ENCODE measurements around the gene ALPK1.
"Not testable (repeated sequence)": the region's sequence is repeated elsewhere in the genome, so short reads cannot be mapped to it uniquely, and the experiment has no call there.

The ALPK1 gene

GRCh38 chr4:112289407-112290253 is 7.5 kb upstream of the ALPK1 start (continued):
- no peak for TF ChIP-seq TSHZ2 (CRISPR knock-in tag; IDR thresholded peaks at IDR 0.05)

GRCh38 chr4:112290341-112290740 is 6.8 kb upstream of the ALPK1 start:
- ATAC-seq: no peak
- TF ChIP-seq ISL1 (CRISPR knock-in tag; IDR thresholded peaks at IDR 0.05): no peak
- TF ChIP-seq POU6F1 (CRISPR knock-in tag; IDR thresholded peaks at IDR 0.05; ENCODE audit: borderline replicate concordance, low read depth): no peak
- TF ChIP-seq ZFP3 (CRISPR knock-in tag; IDR thresholded peaks at IDR 0.05): no peak
- TF ChIP-seq OSR1 (CRISPR knock-in tag; IDR thresholded peaks at IDR 0.05): no peak
- no peak for TF ChIP-seq TCF4 (CRISPR knock-in tag; IDR thresholded peaks at IDR 0.05; ENCODE audit: borderline replicate concordance)
- no peak for TF ChIP-seq BACH2 (CRISPR knock-in tag; IDR thresholded peaks at IDR 0.05; ENCODE audit: borderline replicate concordance)
- no peak for TF ChIP-seq ZFP30 (CRISPR knock-in tag; IDR thresholded peaks at IDR 0.05)
- TF ChIP-seq GLIS3 (CRISPR knock-in tag; IDR thresholded peaks at IDR 0.05): no peak
- no peak for TF ChIP-seq TSHZ2 (CRISPR knock-in tag; IDR thresholded peaks at IDR 0.05)

DNA sequence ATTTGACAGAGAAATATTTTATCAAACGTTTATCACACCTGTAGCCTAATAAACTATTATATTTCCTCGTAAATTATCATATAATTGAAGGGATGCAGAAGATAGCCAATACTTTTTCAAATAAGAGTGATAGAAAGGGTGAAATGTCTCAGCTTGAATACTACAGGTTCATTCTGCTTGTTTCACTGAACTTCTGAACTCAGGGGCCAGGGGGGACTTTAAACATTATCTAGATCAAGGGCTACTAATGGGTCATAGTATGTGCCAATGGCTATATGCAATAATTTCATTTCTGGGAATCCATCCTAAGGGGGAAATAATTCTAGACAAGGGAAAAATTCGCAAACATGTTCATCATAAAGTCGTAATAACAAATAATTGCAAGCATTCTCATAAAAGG is 2.6 kb downstream of the ALPK1 start:
- TF ChIP-seq PATZ1 (CRISPR knock-in tag; IDR thresholded peaks at IDR 0.05; ENCODE audit: borderline replicate concordance) (no peak), SNAI2 (CRISPR knock-in tag; IDR thresholded peaks at IDR 0.05) (no peak), TOX (CRISPR knock-in tag; IDR thresholded peaks at IDR 0.05; ENCODE audit: borderline replicate concordance) (no peak), BACH2 (CRISPR knock-in tag; IDR thresholded peaks at IDR 0.05; ENCODE audit: borderline replicate concordance) (no peak)
- ATAC-seq: no peak

GRCh38 chr4:112302320-112303274 is 5.4 kb downstream of the ALPK1 start:
- ATAC-seq: no peak
- no peak for TF ChIP-seq RARB (CRISPR knock-in tag; IDR thresholded peaks at IDR 0.05)
- no peak for TF ChIP-seq ZFP30 (CRISPR knock-in tag; IDR thresholded peaks at IDR 0.05)
- TF ChIP-seq GLIS3 (CRISPR knock-in tag; IDR thresholded peaks at IDR 0.05): no peak
- no peak for TF ChIP-seq ZNF565 (CRISPR knock-in tag; conservative IDR thresholded peaks at IDR 0.05; ENCODE audit: low read depth)
- TF ChIP-seq TCF4 (CRISPR knock-in tag; IDR thresholded peaks at IDR 0.05; ENCODE audit: borderline replicate concordance): no peak

DNA sequence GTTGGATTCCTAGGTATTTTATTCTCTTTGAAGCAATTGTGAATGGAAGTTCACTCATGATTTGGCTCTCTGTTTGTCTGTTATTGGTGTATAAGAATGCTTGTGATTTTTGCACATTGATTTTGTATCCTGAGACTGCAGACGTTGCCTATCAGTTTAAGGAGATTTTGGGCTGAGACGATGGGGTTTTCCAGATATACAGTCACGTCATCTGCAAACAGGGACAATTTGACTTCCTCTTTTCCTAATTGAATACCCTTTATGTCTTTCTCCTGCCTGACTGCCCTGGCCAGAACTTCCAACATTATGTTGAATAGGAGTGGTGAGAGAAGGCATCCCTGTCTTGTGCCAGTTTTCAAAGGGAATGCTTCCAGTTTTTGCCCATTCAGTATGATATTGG is 8.3 kb downstream of the ALPK1 start:
- ATAC-seq: not testable (repeated sequence)

DNA sequence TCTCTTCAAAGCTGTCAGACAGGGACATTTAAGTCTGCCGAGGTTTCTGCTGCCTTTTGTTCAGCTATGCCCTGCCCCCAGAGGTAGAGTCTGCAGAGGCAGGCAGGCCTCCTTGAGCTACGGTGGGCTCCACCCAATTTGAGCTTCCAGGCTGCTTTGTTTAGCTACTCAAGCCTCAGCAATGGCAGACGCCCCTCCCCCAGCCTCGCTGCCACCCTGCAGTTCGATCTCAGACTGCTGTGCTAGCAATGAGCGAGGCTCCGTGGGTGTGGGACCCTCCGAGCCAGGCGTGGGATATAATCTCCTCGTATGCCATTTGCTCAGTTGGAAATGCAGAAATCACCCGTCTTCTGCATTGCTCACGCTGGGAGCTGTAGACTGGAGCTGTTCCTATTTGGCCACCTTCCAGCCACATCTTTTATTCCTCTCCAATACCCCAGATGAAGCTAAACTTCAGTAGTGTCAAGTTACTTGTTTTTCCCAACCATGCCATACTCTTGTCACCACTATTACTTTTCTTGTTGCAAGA is 12.2 kb downstream of the ALPK1 start:
- not testable (repeated sequence) for ATAC-seq
